ENCODE results near the gene ABCG1. TPM values are rescaled to one million over a fixed set of nuclear protein-coding genes. Genes with fewer than 3 reads are reported as not detected.

Gene ABCG1
- total RNA-seq, 1 experiment from 2014 or later = 9.0 TPM

GRCh38 chr21:42232176-42232825, 13.4 kb downstream of the ABCG1 start:
- no peak for DNase-seq (ENCODE audit: low spot score)

- DNase-seq (ENCODE audit: low spot score) = peak; percentile 57
Observed at GRCh38 chr21:42233067-42233961, 14.4 kb downstream of the ABCG1 start.

GRCh38 chr21:42234041-42234440, 15.1 kb downstream of the ABCG1 start:
- no peak for DNase-seq (ENCODE audit: low spot score)

GRCh38 chr21:42234464-42235241, 15.7 kb downstream of the ABCG1 start:
- DNase-seq (ENCODE audit: low spot score) = peak; percentile 57

- DNase-seq (ENCODE audit: low spot score) = no peak
Observed at GRCh38 chr21:42235593-42235992, 16.7 kb downstream of the ABCG1 start.

- DNase-seq (ENCODE audit: low spot score) = no peak
Observed at GRCh38 chr21:42236014-42236413, 17.1 kb downstream of the ABCG1 start.

DNA sequence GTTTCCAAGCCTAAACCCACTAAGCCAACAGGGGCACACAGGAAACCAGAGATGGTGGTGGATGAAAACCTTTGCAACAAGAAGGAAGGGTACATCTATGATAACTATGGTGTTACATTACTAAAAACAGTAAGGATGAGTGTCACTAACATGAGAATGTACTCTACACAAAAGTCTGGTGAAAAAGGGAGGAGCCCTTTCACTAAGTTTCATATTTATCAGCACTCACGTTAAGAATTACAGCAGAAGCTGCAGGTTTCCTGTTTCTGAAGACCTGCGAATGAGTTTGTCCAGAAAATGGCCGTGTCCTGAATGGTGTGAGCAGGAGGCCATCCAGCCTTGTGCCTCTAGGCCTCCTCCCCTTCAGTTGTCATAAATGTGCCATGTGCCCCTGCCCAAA, 17.8 kb downstream of the ABCG1 start:
- DNase-seq (ENCODE audit: low spot score) = no peak

DNA sequence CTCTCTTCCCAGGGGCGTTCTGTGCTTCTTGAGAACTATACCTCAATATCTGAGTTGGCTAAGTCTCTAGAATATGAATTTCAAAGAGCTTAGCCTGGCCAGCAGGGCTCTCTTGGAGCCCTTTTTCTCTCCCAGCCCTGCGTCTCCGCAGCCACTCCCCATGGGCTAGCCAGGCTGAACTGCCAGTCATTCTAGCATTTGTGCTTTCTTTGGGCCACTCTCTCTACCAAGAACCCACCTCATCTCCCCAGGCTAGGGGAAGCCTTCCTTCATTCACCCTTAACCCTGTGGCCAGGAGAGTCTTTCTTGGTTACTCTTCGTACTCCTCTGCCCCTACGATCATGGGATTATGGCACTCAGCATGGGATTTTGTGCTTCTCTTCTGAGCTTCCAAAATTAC, 18.2 kb downstream of the ABCG1 start:
- DNase-seq (ENCODE audit: low spot score) = no peak

DNA sequence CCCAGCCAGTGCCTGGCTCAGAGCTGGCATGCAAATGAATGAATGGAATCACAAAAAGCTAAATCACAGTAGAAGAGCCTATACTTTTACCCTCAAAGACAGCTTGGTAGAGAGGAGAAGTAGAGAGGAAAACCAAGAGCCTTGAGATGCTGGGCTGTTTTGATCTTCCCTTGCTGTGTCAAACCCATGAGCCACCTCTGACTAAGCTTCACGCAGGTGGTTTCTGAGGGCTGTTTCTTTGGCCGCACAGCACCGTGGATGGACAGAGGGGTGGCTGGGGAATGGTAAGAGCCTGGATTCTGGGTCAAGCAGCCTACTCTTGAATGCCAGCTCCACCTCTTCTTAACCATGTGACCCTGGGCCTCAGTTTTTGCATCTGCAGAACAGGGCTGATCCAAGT, 18.6 kb downstream of the ABCG1 start:
- no peak for DNase-seq (ENCODE audit: low spot score)

- no peak for DNase-seq (ENCODE audit: low spot score)
Observed at GRCh38 chr21:42238185-42238934, 19.4 kb downstream of the ABCG1 start.

DNA sequence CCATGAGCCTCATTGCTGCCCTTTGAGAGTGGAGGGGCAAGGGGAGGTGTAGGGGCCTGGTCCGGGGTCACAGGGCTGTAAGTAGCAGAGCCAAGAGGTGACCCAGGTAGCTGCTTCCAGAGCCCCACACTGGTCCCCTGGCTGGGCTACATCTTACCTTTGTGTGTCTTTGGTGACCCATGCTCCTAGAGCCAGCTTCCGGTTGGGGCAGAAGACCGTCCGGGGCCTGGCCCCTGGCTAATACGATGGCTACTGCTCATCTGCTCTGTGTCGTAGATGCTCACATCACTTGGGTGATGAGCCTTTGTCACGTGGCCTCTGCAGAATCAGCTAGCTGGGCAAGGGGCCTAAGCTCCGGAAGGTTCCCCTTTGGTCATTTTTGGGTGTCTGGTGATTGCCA, 20.6 kb downstream of the ABCG1 start:
- DNase-seq (ENCODE audit: low spot score) = no peak

- DNase-seq (ENCODE audit: low spot score) = no peak
Observed at GRCh38 chr21:42239973-42240372, 21.0 kb downstream of the ABCG1 start.

- DNase-seq (ENCODE audit: low spot score) = no peak
Observed at GRCh38 chr21:42242611-42243010, 23.7 kb downstream of the ABCG1 start.

GRCh38 chr21:42243026-42243425, 24.1 kb downstream of the ABCG1 start:
- DNase-seq (ENCODE audit: low spot score) = no peak

DNA sequence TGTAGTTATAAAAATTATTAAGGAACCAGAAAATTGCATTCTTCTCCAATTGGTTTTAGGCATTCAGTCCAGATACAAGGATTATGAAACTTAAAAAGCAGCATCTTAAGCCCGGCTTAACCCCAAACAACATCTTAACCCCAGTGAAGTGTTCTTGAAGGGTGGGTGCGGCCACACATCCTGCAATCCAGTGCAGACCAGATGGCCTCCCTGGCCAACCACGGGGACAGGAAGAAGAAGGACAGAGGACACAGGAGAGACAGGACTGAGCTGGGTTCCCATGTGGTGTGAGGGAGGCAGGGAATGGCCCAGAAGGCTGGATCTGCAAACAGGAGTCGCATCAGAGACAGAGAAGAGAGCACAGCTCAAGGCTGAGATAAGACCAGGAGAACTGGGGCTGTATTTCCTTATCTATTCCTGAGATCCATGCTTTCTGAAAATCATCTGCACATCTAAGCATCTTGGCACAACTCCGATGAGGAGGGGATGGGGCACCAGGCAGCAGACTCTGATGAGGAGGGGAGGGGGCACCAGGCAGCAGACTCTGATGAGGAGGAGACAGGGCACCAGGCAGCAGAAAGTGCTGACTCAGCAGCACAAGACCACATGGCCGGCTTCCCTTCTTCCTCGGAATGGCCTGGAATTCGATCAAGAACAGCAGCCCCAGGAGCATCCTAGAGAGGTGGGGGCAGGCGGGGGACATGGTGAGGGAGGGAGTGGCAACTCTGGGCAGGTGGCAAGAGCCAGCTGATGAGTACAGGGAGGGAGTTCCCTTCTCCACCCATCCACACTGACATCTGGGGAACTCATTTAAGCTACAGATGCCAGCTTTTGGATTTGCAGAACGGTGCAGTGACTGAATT, 26.6 kb downstream of the ABCG1 start:
- no peak for DNase-seq (ENCODE audit: low spot score)

DNA sequence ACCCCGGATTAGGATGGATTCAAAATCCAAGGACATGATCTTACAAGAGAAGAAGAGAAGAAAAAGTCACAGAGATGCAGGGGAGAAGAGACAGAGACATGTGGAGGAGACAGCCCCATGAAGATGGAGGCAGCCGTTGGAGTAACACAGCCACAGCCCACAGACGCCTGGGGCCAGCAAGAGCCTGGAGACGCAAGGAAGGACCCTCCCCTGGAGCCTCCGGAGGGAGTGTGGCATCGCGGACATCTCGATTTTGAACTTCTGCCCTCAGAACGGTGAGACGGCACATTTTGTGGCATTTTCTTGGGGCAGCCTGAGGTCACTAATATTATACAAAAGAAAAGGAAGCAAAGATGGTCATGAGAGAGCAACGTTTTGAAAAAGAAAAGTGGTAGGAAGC, 28.8 kb downstream of the ABCG1 start:
- no peak for DNase-seq (ENCODE audit: low spot score)

- DNase-seq (ENCODE audit: low spot score) = no peak
Observed at GRCh38 chr21:42248241-42248640, 29.3 kb downstream of the ABCG1 start.

GRCh38 chr21:42248783-42249597, 30.1 kb downstream of the ABCG1 start:
- DNase-seq (ENCODE audit: low spot score) = no peak

DNA sequence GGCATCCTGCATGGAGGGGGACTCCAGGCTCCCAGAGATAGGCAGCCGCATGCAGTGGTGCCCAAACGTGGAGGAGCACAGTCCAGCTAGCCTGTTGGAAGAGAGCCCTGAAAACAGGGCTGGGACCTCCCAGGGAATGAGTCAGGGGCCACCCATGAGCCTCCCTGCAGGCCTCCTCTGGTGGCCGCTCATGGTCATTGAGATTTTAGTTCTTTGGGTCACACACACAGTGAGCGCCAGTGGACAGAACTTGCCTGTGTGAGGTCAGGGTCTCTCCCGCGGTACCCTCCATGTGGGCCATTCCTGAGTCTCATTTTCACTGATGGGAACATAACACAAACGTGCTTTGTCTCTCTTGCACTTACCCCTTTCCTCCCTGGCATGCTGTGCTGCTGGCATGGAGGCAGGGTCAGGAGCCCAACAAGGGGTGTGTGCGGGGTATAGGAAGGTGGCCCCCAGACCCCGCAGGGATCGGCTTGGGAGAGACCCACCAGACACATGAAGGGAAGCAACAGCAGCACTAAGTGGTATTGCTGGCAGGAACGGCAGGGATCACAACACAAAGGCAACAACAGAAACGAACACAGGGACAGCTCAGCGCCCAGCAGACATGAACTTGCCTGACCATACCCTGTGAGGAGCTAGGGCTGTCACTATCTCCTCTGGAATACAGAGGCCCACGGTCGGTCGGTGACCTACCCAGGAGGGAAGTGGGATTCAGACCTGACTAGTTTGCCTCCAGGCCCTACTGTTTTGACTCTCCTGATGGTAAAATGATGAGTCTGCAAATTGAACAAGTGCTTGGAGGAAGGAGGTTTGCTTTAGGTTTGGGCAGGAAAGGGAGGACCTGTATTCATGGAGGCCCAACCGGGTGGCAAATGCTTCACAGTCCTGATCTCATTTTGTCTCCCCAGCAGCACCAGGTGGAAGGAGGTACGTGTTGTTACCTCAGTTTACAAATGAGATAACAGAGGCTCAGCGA, 31.8 kb downstream of the ABCG1 start:
- DNase-seq (ENCODE audit: low spot score) = no peak

Measured in H4 (cell line).